Subcutaneous adipose tissue (tissue), 4 donors: ENCODE measurements around the gene STXBP6. TPM values are rescaled to one million over a fixed set of nuclear protein-coding genes. Genes with fewer than 3 reads are reported as not detected.

Experiments used
- CTCF ChIP-seq: fragments of 450-650 bp; IDR thresholded peaks from one replicate; pipeline ENCODE4 v1.5.1; 2016; ENCODE audit warnings: low read depth, mild to moderate bottlenecking, control low read depth, antibody characterized with exemption, moderate library complexity
- total RNA-seq, 4 donors: library from RNA; depleted of rRNA; stranded (reverse); fragments of >200 nt; gene quantifications; one replicate each; pipeline ENCODE4 v1.1.0, GENCODE V29; 2016

The STXBP6 gene
- total RNA-seq, 4 donors from 2014 or later: 5.4 to 11.7 (median 9.3) TPM

GRCh38 chr14:24874514-24875202 is 175.3 kb downstream of the STXBP6 start:
- TF ChIP-seq CTCF: no peak

- no peak for TF ChIP-seq CTCF
These were observed 176.4 kb downstream of the STXBP6 start for GRCh38 chr14:24873551-24873950.

GRCh38 chr14:24870949-24871701 is 178.8 kb downstream of the STXBP6 start:
- TF ChIP-seq CTCF: no peak

GRCh38 chr14:24868389-24868788 is 181.6 kb downstream of the STXBP6 start:
- no peak for TF ChIP-seq CTCF

- TF ChIP-seq CTCF: no peak
These were observed 183.8 kb downstream of the STXBP6 start for GRCh38 chr14:24866067-24866639.

- no peak for TF ChIP-seq CTCF
These were observed 185.8 kb downstream of the STXBP6 start for GRCh38 chr14:24863968-24864684.

GRCh38 chr14:24861083-24861630 is 188.8 kb downstream of the STXBP6 start:
- no peak for TF ChIP-seq CTCF
